HG03045 (cell line): ENCODE measurements around the gene PTGR1.
"Not testable (repeated sequence)": the region's sequence is repeated elsewhere in the genome, so short reads cannot be mapped to it uniquely, and the experiment has no call there.

ENCODE experiments used
- ATAC-seq: cut with Tn5 transposase; IDR thresholded peaks from one replicate; pipeline ENCODE4 v1.9.1; 2021; ENCODE audit warnings: mild to moderate bottlenecking, moderate library complexity; ENCODE audit not compliant: unreplicated experiment

The PTGR1 gene

GRCh38 chr9:111615928-111616327 is 16.5 kb upstream of the PTGR1 start:
- no peak for ATAC-seq

GRCh38 chr9:111613436-111614040 is 14.1 kb upstream of the PTGR1 start:
- no peak for ATAC-seq

GRCh38 chr9:111610845-111611244 is 11.4 kb upstream of the PTGR1 start:
- no peak for ATAC-seq

GRCh38 chr9:111610149-111610548 is 10.7 kb upstream of the PTGR1 start:
- no peak for ATAC-seq

GRCh38 chr9:111605041-111605559 is 5.7 kb upstream of the PTGR1 start:
- ATAC-seq, result no peak

- ATAC-seq, result no peak
Observed at GRCh38 chr9:111604054-111604615, 4.7 kb upstream of the PTGR1 start.

- no peak for ATAC-seq
Observed at GRCh38 chr9:111603041-111603440, 3.6 kb upstream of the PTGR1 start.

- ATAC-seq, result no peak
Observed at GRCh38 chr9:111601237-111602018, 2.0 kb upstream of the PTGR1 start.

- no peak for ATAC-seq
Observed at GRCh38 chr9:111599955-111600343, 502 bp upstream of the PTGR1 start.

GRCh38 chr9:111598733-111599091 is 735 bp downstream of the PTGR1 start:
- no peak for ATAC-seq

- no peak for ATAC-seq
Observed at GRCh38 chr9:111597852-111598732, 1.4 kb downstream of the PTGR1 start.

- no peak for ATAC-seq
Observed at GRCh38 chr9:111588846-111589245, 10.6 kb downstream of the PTGR1 start.

GRCh38 chr9:111586378-111586777 is 13.1 kb downstream of the PTGR1 start:
- ATAC-seq, result no peak

GRCh38 chr9:111582888-111583287 is 16.6 kb downstream of the PTGR1 start:
- no peak for ATAC-seq

- ATAC-seq, result no peak
Observed at GRCh38 chr9:111572950-111573604, 26.4 kb downstream of the PTGR1 start.

- ATAC-seq, result not testable (repeated sequence)
Observed at GRCh38 chr9:111568127-111568526, 31.3 kb downstream of the PTGR1 start.

- ATAC-seq, result no peak
Observed at GRCh38 chr9:111566234-111566633, 33.2 kb downstream of the PTGR1 start.

- ATAC-seq, result no peak
Observed at GRCh38 chr9:111561165-111561719, 38.2 kb downstream of the PTGR1 start.

GRCh38 chr9:111559000-111559610 is 40.3 kb downstream of the PTGR1 start:
- ATAC-seq, result no peak

- ATAC-seq, result not testable (repeated sequence)
Observed at GRCh38 chr9:111555425-111555824, 44.0 kb downstream of the PTGR1 start.
